Measurements from ENCODE around the gene NPEPL1.
"Not testable (repeated sequence)": the region's sequence is repeated elsewhere in the genome, so short reads cannot be mapped to it uniquely, and the experiment has no call there.

The NPEPL1 gene, protein sequence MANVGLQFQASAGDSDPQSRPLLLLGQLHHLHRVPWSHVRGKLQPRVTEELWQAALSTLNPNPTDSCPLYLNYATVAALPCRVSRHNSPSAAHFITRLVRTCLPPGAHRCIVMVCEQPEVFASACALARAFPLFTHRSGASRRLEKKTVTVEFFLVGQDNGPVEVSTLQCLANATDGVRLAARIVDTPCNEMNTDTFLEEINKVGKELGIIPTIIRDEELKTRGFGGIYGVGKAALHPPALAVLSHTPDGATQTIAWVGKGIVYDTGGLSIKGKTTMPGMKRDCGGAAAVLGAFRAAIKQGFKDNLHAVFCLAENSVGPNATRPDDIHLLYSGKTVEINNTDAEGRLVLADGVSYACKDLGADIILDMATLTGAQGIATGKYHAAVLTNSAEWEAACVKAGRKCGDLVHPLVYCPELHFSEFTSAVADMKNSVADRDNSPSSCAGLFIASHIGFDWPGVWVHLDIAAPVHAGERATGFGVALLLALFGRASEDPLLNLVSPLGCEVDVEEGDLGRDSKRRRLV

DNA sequence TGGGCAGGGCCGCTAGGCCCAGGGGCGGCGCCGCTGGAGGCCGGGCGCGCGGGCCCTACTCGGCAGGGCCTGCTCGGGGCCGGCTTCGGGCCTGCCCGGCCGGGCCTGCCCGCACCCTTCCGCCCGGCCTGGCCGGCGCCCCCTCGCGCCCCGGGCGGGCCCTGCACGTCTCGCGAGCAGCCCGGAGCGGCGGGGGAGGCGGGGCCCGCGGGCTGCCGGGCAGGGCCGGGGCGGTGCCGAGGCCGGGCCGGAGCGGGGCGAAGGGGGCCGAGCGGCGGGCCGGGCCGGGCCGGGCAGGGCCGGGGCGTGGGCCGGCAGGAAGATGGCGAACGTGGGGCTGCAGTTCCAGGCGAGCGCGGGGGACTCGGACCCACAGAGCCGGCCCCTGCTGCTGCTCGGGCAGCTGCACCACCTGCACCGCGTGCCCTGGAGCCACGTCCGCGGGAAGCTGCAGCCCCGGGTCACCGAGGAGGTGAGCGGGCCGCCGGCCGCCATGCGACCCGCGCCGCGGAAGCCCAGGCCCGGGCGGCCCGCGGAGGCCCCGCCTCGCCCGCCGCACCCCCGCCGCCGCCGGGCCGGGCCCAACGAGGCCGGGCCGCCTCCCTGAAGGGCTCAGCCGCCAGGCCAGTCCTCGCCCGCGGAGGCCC, at the start of gene NPEPL1:
NPEPL1 (plus strand) TSS at position 222 of the 647 bp plus-strand sequence; CDS start at position 323, 101 bp downstream.
- DNase-seq, result peak; percentile 45

DNA sequence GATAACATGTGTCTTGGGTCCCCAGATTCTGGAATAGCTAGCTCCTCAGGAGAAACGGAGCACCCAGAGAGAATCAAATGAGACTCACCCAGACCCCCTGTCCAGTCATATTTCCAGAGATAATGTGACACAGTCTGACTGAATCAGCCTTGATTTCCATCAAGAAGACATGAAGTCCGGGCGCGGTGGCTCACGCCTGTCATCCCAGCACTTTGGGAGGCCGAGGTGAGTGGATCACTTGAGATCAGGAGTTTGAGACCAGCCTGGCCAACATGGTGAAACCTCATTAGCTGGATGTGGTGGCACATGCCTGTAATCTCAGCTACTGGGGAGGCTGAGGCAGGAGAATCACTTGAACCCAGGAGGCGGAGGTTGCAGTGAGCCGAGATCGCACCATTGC, 49.7 kb upstream of the NPEPL1 start:
- not testable (repeated sequence) for DNase-seq

DNA sequence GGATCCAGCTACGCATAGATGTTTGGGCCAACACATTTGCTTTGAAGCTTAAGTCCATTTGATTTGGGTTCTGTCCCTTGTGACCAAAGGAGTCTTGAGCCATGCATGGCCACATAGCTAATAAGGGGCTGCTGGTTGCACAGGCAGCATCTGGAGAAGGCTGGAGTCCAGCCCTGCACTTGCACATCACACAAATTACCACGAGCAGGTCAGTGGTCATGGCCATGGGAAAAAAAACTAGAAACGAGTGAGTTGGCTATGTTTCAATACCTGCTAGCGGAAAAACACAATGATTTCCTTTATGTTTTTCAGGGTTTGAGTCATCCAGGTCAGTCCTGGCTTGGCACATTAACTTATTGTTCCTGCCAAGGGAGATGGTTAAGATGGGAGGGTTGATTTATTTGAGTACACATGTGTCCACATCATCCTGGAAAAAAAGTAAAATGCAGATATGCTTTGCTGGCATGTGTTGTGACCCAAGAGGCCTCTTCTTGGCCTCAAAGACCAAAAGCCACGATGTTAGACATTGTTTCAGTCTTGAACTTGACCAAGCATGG, 47.1 kb upstream of the NPEPL1 start:
- no peak for DNase-seq

DNA sequence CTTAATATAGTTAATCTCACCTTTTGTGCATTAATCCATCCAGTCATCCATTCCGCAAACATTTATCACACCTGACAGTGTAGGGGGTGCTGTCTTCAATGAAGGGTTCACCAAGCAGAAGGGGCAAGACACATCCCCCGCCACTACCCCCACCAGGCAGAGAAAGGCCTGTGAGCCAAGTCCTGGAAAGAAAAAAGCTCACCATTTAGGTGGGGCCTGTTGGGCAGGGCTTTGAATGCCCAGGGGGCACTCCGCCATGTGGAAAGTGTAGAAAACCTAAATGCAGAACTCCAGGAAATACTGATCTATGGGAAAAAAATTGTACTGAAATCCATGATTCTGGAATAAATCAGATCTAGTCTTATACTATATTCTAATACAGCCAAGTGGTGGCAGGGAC, 46.3 kb upstream of the NPEPL1 start:
- no peak for DNase-seq

DNA sequence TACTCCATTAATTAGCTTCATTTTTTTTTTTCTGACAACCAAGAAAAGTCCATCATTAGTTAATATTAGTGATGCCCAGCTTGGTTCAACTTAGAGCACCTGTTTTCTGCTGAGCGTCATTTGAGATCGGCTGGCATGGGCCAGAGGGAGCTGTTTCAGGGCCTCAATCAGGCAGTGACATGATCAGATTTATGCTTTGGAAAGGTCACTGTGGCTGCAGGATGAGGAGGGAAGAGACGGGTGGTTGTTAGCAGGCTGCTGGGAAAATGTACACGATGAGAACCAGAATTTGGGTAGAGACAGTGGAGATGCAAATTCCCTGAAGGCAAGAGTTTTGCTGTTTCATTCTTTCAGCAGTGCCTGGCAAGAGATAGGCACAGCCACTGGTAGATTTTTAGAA, 45.9 kb upstream of the NPEPL1 start:
- no peak for DNase-seq

DNA sequence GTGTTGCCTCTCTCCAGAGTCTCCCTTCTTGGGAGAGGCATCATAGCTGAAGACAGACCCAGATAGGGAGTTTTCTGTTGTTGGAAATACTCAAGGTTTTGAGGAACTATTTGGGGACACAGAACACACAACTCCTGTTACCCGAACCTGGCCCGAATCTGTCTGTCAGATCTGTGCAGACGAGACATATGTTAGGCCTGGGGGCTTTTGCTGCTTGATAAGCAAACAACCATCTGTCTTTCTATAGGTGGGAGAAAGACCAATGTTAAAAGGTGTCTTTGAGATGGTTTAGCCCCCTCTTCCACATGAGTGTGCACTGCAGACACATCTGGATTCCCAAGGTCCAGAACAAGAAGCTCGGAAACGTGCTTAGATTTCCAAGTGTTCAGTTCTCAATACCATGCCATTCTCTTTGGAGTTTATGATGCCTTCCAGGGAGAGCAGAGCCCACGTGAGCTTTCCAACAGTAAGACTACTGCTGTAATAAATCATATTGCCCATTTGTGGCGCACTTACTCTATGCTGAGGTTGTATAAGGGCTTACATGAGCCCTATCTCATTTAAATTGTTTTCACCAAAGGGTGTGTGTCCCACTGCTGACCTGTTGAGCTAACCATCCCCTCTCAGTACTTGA, 45.3 kb upstream of the NPEPL1 start:
- no peak for DNase-seq

DNA sequence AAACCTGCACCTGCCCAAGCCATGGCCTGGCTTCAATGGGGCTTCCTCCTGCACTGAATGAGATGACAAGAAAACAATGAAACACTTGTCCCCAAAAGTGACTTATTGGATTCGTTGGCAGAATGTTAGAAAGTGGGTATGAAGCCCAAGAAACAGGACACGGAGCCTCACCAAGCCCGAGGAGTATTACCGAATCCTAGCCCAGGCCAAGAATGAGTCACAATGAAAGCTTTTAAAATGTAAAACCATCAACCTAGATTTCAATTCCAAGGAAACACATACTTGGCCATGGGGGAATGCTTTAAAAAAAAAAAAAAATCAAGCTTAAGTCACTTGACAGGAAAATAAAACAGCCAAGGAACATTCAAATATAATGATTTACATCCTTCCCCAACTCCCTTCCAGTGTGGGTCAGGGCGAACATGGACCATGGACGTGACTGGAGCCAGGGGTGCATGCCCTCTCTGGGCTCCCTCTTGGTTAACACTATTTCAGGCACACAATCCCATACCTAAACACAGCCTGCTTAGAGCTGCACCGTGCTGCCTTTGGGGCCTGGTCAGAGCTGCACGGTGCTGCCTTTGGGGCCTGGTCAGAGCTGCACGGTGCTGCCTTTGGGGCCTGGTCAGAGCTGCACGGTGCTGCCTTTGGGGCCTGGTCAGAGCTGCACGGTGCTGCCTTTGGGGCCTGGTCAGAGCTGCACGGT, 44.7 kb upstream of the NPEPL1 start:
- DNase-seq, result no peak

DNA sequence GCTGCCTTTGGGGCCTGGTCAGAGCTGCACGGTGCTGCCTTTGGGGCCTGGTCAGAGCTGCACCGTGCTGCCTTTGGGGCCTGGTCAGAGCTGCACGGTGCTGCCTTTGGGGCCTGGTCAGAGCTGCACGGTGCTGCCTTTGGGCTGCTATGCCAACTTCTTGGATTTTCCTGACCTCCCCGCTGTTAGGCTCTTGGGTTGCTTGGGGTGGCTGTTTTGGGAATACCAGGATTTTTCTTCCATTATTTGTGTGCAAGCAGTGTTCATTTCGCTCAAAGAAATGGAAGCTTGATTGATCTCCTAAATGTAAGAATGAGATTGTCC, 44.1 kb upstream of the NPEPL1 start:
- DNase-seq, result not testable (repeated sequence)

DNA sequence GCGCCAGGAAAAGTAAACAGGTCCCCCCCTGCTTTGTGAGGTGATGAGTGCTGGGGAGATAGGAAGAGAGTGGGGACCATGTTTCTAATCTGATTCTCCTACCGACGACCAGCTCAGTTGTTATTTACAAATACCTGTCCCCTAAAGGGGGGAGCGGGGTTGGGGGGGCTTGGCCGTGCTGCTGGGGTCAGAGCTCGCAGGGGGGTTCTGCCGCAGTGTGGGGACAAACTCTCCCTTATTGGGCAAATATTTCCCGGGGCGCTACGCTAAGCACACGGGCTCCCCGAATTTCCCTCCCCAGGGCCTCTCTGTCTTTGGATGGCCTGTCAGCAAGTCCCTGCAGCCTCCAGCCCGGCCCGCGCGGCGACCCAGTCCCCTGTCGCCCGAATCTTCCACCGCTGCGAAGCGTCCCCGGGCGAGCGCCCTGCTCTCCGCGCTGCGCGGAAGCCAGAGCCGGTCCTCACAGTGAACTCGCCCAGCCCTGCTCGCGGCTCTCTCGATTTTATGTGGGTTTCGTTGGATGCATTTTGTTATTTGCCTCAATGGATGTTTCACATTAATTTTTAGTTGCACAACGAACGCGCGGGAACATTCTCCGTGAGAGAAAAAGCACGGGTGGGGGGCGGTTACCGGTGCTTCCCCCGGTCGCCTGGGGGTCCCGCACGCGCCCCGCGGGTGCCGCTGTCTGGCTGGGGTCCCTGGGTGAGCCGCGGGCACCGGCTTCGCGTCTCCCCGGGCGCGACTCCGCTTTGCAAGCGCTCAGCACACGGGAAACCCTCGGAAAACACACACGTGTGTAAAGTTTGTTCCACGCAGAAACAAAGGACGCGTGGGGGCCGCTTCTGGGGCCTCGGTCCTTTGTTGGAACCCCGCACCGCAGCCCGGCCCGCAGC, 43.1 kb upstream of the NPEPL1 start:
- peak; percentile 19 for DNase-seq

DNA sequence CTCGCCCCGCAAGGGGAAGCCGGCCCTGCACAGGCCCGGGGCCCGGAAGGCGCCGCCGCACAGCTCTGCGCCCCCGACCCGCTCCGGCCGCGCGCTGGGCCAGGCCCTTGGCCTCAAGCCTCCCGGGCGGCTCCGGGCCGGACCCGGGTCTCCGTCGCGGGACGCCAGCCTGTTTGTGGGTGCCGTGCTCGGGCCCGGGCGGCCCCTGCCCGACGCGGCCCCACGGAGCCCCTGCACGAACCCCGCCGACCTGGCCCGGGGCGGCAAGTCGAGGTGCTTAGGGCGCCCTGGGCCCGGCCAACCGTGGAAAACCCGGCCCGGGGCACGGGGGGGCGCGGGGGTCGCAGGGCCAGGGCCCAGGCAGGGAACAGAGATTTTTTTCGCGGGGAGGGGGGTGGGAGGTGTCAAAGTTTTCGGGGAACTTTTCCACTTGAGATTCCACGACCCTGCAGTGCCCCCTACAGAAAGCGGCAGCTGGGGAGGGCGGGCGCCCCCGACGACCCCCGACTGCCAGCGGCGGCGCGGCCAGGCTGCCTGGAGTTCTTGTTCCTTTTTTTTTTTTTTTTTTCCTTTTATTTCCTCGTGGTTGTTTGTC, 42.3 kb upstream of the NPEPL1 start:
- peak; percentile 33 for DNase-seq

DNA sequence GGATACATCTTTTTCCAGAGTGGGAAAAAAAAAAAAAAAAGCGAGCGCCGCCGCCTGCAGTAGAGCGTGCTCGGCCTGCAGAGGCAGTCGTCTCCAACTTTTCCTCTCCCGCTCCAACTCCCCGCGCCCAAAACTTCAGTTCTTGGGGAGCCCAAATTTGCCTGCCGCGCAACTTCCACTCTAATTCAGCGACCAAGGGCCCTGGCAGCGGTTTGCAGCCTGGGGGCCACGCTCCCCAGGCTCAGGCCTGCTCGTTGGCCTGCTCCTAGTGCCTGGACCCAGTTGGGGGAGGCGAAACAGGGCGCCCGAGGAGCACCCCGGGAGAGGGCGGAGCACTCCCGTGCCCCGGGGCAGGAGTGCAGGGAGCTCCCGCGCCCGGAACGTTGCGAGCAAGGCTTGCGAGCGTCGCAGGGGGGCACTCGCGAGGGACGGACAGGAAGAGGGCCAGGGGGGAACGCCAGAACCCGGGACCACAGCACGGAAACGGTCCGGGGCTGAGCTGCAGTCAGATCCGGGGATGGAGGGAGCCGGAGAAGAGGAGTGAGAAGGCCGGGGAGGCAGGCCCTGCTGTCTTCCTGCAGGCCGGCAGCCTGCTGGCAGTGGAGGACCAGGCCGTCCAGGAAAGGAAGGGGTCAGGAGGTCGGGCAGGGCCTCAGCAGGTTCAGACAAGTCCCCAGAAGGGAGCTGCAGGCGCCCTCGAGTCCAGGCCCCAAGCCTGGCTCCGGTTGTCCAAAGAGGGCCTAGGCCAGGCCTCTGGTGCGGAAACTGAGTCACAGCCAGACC, 41.6 kb upstream of the NPEPL1 start, which contains the start of gene STX16:
STX16 (plus strand) TSS at position 508 of the 783 bp plus-strand sequence. CDS start 724 bp downstream, outside the sequence.
- peak; percentile 77 for DNase-seq

DNA sequence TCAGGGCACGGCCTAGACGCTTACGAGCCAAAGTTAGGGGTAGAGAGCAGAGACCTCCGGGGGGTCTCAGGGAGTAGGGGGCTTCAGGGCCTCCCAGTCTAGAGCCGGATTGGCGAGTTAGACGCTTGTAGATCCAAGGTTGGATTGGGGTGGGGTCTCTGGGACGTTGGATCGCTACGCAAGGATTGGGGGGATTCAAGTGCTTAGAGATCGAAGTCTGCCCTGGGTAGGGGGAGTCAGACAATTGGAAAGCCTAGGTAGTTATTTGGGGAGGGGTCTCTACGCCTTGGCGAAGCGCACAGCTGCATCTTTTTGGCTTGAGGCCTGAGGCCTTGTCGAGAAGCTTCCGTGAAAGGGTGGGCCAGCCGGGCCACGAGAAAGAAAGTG, 41.0 kb upstream of the NPEPL1 start:
- no peak for DNase-seq

DNA sequence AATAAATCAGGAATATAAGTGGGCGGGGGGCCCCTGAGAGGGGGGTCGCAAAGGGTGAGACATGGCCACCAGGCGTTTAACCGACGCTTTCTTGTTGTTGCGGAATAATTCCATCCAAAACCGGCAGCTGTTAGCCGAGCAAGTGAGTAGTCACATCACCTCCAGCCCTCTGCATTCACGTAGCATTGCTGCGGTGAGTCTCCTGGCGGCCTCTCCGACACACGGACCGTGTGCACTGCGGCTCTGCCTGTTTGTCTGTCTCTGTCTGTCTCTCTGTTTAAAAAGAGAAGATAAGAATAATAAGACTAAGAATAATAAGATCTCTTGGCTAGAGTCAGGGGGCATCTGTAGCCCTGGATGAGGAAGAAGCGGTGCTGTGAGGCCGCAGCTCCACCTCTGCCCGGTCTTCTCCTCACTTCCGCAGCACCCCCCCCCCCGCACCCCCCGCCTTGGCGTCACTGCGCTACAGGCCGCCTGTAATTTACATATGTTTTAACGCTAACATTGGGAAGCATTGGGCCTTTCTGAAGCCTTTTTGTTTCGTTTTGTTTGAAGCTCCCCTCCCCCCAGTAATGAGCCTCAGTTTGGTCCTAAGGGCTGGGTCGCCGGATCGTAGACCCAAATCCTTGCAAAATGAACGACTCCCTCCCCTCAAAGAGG, 40.5 kb upstream of the NPEPL1 start:
- peak; percentile 52 for DNase-seq

DNA sequence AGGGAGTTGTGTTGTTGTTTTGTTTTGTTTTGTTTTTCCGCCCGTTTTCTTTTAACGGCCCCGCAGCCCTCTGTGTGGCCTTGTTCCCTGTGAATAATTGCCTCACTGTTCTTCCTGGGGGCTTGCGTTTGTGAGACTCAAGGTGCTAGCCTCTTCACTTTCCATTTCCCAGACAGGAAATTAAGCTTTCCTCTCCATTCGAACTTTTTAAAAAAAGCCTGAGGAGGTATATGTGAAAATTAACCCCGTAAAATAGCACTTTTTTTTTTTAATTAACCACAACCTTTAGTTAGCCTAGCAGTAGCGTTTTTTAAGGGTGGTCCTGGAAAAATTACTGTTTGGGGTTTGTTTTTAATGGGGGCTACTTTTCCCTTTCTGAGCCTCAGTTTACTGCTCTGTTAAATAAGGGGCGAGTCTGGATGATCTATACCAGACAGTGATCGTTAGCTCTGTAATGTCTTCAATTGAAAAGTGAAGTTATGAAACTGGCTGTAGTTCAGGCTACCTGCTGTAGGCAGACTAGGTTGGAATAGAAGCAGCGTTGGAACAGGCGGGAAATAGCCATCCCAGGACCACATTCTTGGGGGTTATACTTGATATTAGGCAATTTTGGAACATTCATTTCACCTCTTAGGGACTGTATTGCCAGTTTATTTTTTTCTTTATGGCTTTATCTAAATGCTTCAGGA, 39.9 kb upstream of the NPEPL1 start:
- no peak for DNase-seq

DNA sequence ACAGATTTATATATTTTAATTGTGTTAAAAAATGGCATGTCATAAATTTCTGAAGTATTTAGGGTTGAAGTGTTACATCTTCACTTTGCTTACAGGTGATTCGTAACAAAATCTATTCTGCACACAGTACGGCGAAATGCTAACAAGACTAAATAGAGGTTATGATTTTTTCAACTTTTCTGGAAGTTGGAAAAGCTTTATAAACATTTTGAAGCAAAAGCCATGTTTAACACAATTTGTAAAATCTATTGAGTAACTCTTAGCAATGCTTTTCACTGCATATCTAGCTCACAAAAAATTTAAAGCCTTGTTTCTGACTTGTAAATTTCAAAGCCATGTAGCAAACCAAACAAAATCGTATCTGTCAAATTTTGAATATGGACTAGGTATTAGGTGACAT, 38.3 kb upstream of the NPEPL1 start:
- DNase-seq, result no peak

DNA sequence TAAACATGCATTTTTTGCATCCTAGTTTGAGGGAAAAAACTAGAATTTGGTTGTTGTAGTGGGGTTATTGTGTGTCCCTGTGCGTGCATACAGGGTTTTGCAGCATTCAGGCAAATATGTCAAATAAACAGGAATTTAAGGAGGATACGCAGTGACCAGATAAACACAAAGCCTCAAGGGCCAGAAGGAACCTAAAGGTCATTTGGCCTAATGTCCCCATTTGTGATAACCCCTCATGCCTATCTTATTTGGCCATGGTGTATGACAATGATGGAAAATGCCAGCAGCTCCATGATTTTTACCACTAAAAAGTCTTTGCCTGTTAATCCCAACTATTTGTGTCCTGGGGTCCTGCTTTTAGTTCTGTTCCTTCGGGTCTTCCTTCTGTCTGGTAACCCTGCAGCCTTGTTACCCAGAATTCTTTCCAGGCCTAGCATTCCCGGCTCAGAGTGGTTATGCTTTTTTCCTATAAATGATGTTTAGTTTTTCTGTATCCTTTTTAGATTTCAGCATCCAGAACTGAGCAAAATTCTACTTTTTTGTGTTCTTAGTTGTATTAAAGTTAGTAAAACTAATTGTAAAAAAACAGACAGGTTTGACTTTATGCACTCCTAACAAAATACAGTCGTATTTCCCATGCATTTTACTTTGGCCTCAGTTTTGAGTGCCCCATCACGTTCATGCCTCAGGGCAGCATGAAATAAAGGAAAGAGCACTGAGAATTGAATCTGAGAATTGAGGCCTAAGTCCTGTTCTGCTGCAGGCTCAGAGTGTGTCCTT, 37.1 kb upstream of the NPEPL1 start:
- DNase-seq, result no peak

DNA sequence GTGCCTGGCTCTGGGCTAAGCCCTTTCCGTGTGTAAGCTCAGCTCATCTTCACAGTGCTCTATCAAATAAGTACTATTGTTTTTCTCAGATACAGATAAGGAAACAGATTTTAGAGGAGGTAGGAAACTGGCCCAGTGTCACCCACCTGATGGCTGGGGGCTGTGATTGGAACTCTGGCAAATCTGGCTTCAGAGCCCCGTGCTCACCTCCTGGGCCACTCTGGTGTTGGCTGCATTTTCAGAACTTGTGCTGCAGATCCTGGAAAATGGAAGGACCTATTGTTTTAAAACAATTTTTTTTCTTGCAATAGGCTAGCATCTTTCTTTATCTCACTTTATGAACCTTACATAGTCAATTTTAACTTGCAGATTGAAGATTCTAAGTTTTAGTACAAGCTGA, 35.8 kb upstream of the NPEPL1 start:
- no peak for DNase-seq

DNA sequence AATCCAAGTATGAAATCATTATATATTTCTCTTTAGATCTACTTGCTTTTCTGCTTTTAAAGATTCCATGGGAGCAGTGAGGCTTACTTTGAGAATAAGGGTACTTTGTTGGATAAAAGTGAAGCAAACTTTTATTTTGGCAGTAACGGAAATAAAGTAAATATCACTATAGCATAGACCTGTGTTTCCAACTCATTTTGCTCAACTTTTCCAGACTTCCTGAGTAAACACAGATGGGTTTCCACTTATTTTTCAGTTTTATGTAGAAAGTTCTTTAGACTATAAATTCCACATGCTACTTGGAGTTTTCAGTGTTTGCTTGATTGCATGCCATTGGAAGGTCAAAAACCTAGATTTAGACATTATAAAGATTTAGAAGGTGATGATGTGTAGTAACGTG, 35.3 kb upstream of the NPEPL1 start:
- no peak for DNase-seq

Data from activated T-cell treated with anti-CD3 and anti-CD28 coated beads for 4 hours (primary cell).